Loucy (cell line): ENCODE data around the gene WDR7.

Experiments
- H2AFZ ChIP-seq: fragments of 200-600 bp; sonication (generic); 2 replicates; pipeline ENCODE4 v1.6.0; 2016; ENCODE audit warnings: antibody characterized with exemption, mild to moderate bottlenecking, low read length, moderate library complexity
- H3F3A ChIP-seq: fragments of 200-600 bp; 2 replicates; pipeline ENCODE4 v1.6.0; 2016; ENCODE audit warnings: antibody characterized with exemption, low read depth, mild to moderate bottlenecking
- H3K27me3 ChIP-seq: fragments of 200-600 bp; sonication (generic); 2 replicates; pipeline ENCODE4 v1.6.1; 2014; ENCODE audit warnings: low read length, mild to moderate bottlenecking; ENCODE audit not compliant: insufficient read depth, poor library complexity, severe bottlenecking
- H3K36me3 ChIP-seq: fragments of 200-600 bp; sonication (generic); 2 replicates; pipeline ENCODE4 v1.6.1; 2016; ENCODE audit warnings: low read length; ENCODE audit not compliant: insufficient read depth
- H3K4me1 ChIP-seq: fragments of 200-600 bp; sonication (generic); 2 replicates; pipeline ENCODE4 v1.5.1; 2014; ENCODE audit warnings: low read length, mild to moderate bottlenecking; ENCODE audit not compliant: insufficient read depth, poor library complexity, severe bottlenecking
- H3K4me2 ChIP-seq: fragments of 200-600 bp; sonication (generic); 2 replicates; pipeline ENCODE4 v1.6.0; 2014; ENCODE audit warnings: antibody characterized with exemption, low read length, low read depth, mild to moderate bottlenecking; ENCODE audit not compliant: poor library complexity, severe bottlenecking
- H3K4me3 ChIP-seq: fragments of 200-600 bp; sonication (generic); 2 replicates; pipeline ENCODE4 v1.5.1; 2014; ENCODE audit warnings: low read length, mild to moderate bottlenecking, mixed read lengths; ENCODE audit not compliant: poor library complexity, severe bottlenecking
- H3K79me2 ChIP-seq: fragments of 200-600 bp; sonication (generic); 2 replicates; pipeline ENCODE4 v1.6.1; 2014; ENCODE audit warnings: low read length; ENCODE audit not compliant: insufficient read depth
- H3K9ac ChIP-seq: fragments of 200-600 bp; sonication (generic); 2 replicates; pipeline ENCODE4 v1.6.0; 2014; ENCODE audit warnings: mild to moderate bottlenecking, low read depth, low read length, moderate library complexity; ENCODE audit not compliant: poor library complexity, severe bottlenecking
- H3K9me2 ChIP-seq: fragments of 200-600 bp; sonication (generic); replicated peaks from 2 replicates; pipeline ENCODE4 v1.6.1; 2016; ENCODE audit warnings: low read depth, low read length, mixed read lengths
- H3K9me3 ChIP-seq: fragments of 200-600 bp; sonication (generic); 2 replicates; pipeline ENCODE4 v1.6.1; 2014; ENCODE audit warnings: mild to moderate bottlenecking, antibody characterized with exemption, low read length, low read depth; ENCODE audit not compliant: insufficient read depth
- H4K20me1 ChIP-seq: fragments of 200-600 bp; sonication (generic); 2 replicates; pipeline ENCODE4 v1.6.0; 2014; ENCODE audit warnings: antibody characterized with exemption, low read length, mild to moderate bottlenecking; ENCODE audit not compliant: insufficient read depth, poor library complexity, severe bottlenecking
- CTCF ChIP-seq: fragments of 200-600 bp; sonication (generic); conservative IDR thresholded peaks from 2 replicates; pipeline ENCODE4 v1.5.1; 2014; ENCODE audit warnings: mild to moderate bottlenecking, antibody characterized with exemption, low read length
- EZH2phosphoT487 ChIP-seq: fragments of 200-600 bp; IDR thresholded peaks from 2 replicates; pipeline ENCODE4 v1.6.1; 2018; ENCODE audit warnings: antibody characterized with exemption, mild to moderate bottlenecking, moderate library complexity, borderline replicate concordance

The WDR7 gene

GRCh38 chr18:56627991-56628390, 23.2 kb upstream of the WDR7 start:
- Histone ChIP-seq H3K9me3 (no peaks in the 10 kb centered on the region), H3K4me2 (peak overlapping the region; percentile 68), H3F3A (no peaks in the 10 kb centered on the region), H3K27me3 (no peaks in the 10 kb centered on the region), H3K4me1 (peaks cover 47% of the 10 kb centered on the region), H2AFZ (no peak overlapping the region), H3K36me3 (peaks cover 26% of the 10 kb centered on the region; the same call in 1 of the 2 replicates), H3K79me2 (peaks cover 88% of the 10 kb centered on the region), H4K20me1 (peaks cover 72% of the 10 kb centered on the region), H3K4me3 (no peak overlapping the region), H3K9me2 (no peaks in the 10 kb centered on the region), H3K9ac (no peak overlapping the region)
- no peak for TF ChIP-seq CTCF
- TF ChIP-seq EZH2phosphoT487, result no peak

- Histone ChIP-seq H3K79me2 (peaks cover 100% of the 10 kb centered on the region), H3K4me1 (peaks cover 77% of the 10 kb centered on the region), H3K4me2 (peak overlapping the region; percentile 68), H3K9me2 (no peaks in the 10 kb centered on the region), H3F3A (no peaks in the 10 kb centered on the region), H3K9me3 (no peaks in the 10 kb centered on the region), H2AFZ (no peak overlapping the region), H3K9ac (peak overlapping the region; percentile 34), H4K20me1 (peaks cover 85% of the 10 kb centered on the region), H3K27me3 (no peaks in the 10 kb centered on the region), H3K36me3 (no peaks in the 10 kb centered on the region; the same call in 1 of the 2 replicates), H3K4me3 (peak overlapping the region; percentile 52)
- TF ChIP-seq CTCF (no peak), EZH2phosphoT487 (no peak)
Measured at GRCh38 chr18:56632070-56633022, 18.8 kb upstream of the WDR7 start.

- H2AFZ ChIP-seq, result no peak overlapping the region
- peaks cover 84% of the 10 kb centered on the region for H3K79me2 ChIP-seq
- H3K4me2 ChIP-seq, result peak overlapping the region; percentile 86
- no peaks in the 10 kb centered on the region for H3K9me3 ChIP-seq
- no peaks in the 10 kb centered on the region for H3K27me3 ChIP-seq
- peaks cover 67% of the 10 kb centered on the region for H3K4me1 ChIP-seq
- no peak for TF ChIP-seq EZH2phosphoT487
- no peak for TF ChIP-seq CTCF
- H3K9me2 ChIP-seq, result no peaks in the 10 kb centered on the region
- no peaks in the 10 kb centered on the region; the same call in 1 of the 2 replicates for H3K36me3 ChIP-seq
- H3K4me3 ChIP-seq, result peak overlapping the region; percentile 83
- H3K9ac ChIP-seq, result peak overlapping the region; percentile 90
- no peaks in the 10 kb centered on the region for H3F3A ChIP-seq
- H4K20me1 ChIP-seq, result peaks cover 71% of the 10 kb centered on the region
Measured at GRCh38 chr18:56635007-56635406, 16.2 kb upstream of the WDR7 start.
